ENCODE measurements around the gene SEZ6. TPM values are rescaled to one million over a fixed set of nuclear protein-coding genes. Genes with fewer than 3 reads are reported as not detected.

Gene SEZ6
- total RNA-seq, 3 donors from 2014 or later = 0.31 to 1.0 TPM; not detected in 1

DNA sequence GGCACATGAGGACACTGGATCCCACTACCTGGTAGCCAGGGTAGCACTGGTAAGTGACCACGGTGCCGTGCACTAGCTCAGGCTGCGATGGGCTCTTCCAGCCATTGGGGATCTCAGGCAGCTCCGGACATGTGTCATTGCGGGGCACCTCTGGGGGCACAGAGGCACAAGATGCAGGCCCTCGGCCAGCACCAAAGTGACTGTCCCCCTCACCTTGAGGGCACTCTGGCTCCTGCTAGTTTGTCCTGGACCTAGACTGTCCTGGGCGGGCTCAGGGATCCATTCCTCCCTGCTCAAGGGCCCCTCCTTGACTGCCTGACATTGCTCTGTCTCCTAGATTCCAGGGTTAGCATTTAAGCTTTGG, 47.9 kb downstream of the SEZ6 start:
- no peak for ATAC-seq
- Histone ChIP-seq H3K9me3 (no peaks in the 10 kb centered on the region), H3K36me3 (ENCODE audit: low read depth) (no peaks in the 10 kb centered on the region), H3K4me3 (no peak overlapping the region), H3K4me1 (ENCODE audit: low read depth) (peaks cover under 1% of the 10 kb centered on the region)
- TF ChIP-seq, protein P1, sequence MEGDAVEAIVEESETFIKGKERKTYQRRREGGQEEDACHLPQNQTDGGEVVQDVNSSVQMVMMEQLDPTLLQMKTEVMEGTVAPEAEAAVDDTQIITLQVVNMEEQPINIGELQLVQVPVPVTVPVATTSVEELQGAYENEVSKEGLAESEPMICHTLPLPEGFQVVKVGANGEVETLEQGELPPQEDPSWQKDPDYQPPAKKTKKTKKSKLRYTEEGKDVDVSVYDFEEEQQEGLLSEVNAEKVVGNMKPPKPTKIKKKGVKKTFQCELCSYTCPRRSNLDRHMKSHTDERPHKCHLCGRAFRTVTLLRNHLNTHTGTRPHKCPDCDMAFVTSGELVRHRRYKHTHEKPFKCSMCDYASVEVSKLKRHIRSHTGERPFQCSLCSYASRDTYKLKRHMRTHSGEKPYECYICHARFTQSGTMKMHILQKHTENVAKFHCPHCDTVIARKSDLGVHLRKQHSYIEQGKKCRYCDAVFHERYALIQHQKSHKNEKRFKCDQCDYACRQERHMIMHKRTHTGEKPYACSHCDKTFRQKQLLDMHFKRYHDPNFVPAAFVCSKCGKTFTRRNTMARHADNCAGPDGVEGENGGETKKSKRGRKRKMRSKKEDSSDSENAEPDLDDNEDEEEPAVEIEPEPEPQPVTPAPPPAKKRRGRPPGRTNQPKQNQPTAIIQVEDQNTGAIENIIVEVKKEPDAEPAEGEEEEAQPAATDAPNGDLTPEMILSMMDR (IDR thresholded peaks at IDR 0.05) = no peak
- intact Hi-C loops (cut with DNase I, micrococcal nuclease) = no loop called here
- no peak for DNase-seq

DNA sequence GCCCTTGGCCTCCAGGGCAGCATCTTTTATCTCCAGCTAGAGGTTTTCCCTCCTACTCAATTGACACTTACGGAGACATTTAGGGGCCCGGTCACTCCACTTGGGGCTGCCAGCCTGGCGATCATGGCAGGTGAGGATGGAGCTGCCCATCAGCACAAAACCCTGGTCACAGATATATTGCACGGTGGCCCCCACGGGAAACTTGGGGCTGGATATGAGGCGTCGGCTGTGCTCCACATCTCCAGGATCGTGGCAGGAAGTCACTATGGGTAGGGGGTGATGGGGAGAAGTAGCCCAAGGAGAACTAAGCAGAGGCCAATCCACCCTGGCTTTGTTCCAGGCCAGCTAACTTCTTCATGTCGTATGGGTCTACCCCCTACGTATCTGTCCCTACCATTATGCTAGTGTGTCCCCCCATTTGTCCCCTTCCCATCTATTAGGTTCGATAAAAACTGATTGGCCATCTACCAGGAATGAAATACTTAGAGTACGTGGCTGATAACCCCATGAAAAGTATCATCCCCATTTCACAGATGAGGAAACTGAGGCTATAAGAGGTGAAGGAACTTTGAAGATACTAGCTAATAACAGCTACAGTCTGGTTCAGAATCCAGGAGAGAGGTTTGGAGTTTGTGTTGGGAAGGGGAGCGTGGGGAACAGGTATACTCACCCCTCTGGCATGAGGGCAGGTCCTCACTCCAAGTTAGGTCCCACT, 48.4 kb downstream of the SEZ6 start:
- H3K4me1 ChIP-seq (ENCODE audit: low read depth) = peaks cover 4% of the 10 kb centered on the region
- H3K36me3 ChIP-seq (ENCODE audit: low read depth) = no peaks in the 10 kb centered on the region
- no peak overlapping the region for H3K4me3 ChIP-seq
- H3K9me3 ChIP-seq = no peaks in the 10 kb centered on the region
- ATAC-seq (no peak), DNase-seq (no peak)
- intact Hi-C loops (cut with DNase I, micrococcal nuclease) = no loop called here
- TF ChIP-seq, protein P1 (IDR thresholded peaks at IDR 0.05) = no peak

DNA sequence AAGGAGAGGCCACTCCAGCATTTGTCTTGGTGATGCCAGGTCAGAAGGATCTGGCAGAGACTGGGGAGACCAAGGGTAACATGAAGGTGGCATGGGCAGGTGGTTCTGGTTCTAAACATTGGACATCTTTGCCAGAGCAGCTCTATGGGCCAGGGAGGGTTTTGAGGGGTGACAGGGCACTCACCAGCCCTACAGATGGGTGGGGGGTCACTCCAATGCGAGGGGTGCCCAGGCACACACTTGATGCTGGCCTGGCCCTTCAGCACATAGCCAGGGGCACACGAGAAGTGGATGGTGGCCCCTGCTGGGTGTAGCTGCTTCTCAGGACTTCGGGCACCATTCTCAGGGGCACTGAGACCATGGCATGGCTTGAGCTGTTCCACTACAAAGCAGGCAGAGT, 49.0 kb downstream of the SEZ6 start:
- H3K4me1 ChIP-seq (ENCODE audit: low read depth) = peaks cover 4% of the 10 kb centered on the region
- no peaks in the 10 kb centered on the region for H3K36me3 ChIP-seq (ENCODE audit: low read depth)
- intact Hi-C loops (cut with DNase I, micrococcal nuclease) = no loop called here
- no peak overlapping the region for H3K4me3 ChIP-seq
- ATAC-seq = no peak
- TF ChIP-seq, protein P1 (IDR thresholded peaks at IDR 0.05) = no peak
- no peak for DNase-seq
- H3K9me3 ChIP-seq = no peaks in the 10 kb centered on the region

DNA sequence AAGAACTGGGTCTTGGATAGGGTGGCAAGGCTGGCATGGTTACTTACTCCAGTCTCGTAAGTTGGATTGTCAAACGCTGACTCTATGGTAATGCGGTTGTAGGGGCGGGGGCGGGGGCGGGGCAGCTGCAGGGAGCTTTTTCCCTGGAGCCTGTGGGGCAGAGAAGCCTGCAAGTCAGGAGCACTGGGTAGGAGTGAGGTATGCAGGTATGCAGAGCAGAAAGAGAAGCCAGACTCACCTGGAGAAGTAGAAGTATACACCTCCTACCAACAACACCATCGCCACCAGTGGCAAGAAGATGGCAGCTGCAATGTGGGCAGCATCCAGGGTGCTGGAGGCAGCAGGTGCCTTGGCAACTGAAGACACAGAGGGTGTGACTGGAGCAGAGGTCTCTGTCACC, 49.7 kb downstream of the SEZ6 start:
- intact Hi-C loops (cut with DNase I, micrococcal nuclease) = no loop called here
- Histone ChIP-seq H3K4me3 (no peak overlapping the region), H3K36me3 (ENCODE audit: low read depth) (no peaks in the 10 kb centered on the region), H3K9me3 (no peaks in the 10 kb centered on the region), H3K4me1 (ENCODE audit: low read depth) (peaks cover 4% of the 10 kb centered on the region)
- TF ChIP-seq, protein P1 (IDR thresholded peaks at IDR 0.05) = no peak
- ATAC-seq (no peak), DNase-seq (no peak)

DNA sequence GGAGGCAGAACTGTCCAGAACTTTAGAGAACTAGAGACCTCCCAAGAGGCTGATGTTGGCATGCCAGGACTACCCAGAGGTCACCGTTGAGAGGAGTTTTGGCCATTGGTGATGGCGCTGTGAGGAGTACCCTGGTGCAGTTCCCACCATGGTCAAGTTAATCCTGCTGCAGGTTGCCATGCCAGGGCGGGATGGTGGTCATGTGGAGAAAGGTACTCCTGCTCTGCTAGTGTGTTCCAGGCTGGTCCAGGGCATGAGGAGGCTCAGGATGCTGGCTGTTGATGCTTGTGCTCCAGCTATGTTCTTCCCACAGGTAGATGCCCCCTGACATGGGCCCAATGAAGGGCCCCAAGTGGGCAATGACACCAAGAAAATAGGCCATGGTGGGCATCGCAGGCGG, 50.4 kb downstream of the SEZ6 start:
- no peaks in the 10 kb centered on the region for H3K36me3 ChIP-seq (ENCODE audit: low read depth)
- no peak for DNase-seq
- peaks cover 4% of the 10 kb centered on the region for H3K4me1 ChIP-seq (ENCODE audit: low read depth)
- intact Hi-C loops (cut with DNase I, micrococcal nuclease) = no loop called here
- TF ChIP-seq, protein P1 (IDR thresholded peaks at IDR 0.05) = no peak
- no peak for ATAC-seq
- no peaks in the 10 kb centered on the region for H3K9me3 ChIP-seq
- H3K4me3 ChIP-seq = no peak overlapping the region

DNA sequence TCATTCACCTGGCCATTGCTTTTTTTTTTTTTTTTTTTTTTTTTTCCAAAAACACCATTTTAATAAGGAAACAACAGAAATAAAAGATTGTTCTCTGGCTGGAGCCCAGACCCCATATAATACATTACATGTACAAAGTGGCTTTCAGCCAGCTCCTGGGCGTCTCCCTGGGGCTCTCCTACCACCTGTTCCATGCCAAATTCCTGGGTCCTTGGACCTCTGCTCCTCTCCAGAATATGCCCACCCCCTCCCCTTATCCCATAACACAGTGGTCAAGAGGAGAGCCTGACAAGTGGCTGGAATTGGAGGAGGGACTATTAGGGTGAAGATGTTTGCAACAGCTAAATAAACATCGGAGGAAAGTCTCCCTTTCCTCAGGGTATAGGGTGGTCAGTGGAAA, 50.9 kb downstream of the SEZ6 start:
- Histone ChIP-seq H3K4me3 (no peak overlapping the region), H3K36me3 (ENCODE audit: low read depth) (no peaks in the 10 kb centered on the region), H3K9me3 (no peaks in the 10 kb centered on the region), H3K4me1 (ENCODE audit: low read depth) (peaks cover 4% of the 10 kb centered on the region)
- ATAC-seq (no peak), DNase-seq (no peak)
- TF ChIP-seq, protein P1 (IDR thresholded peaks at IDR 0.05) = no peak
- intact Hi-C loops (cut with DNase I, micrococcal nuclease) = no loop called here
